ENCODE results near the gene TACR2. TPM values are rescaled to one million over a fixed set of nuclear protein-coding genes. Genes with fewer than 3 reads are reported as not detected.

The TACR2 gene
- total and polyA plus RNA-seq, 2 experiments from 2014 or later, result not detected

GRCh38 chr10:69376662-69377061 is 40.1 kb downstream of the TACR2 start:
- H2AFZ ChIP-seq, result no peak overlapping the region
- H3K27ac Mint-ChIP-seq, result peak overlapping the region; percentile 75
- 0 out of 2 replicates have a peak overlapping the region, but pooled peaks have one; percentile 84 for H3K27ac ChIP-seq (ENCODE audit: low read depth)
- DNase-seq (ENCODE audit: low spot score) (no peak), ATAC-seq (no peak)
- peaks cover 21% of the 10 kb centered on the region for H3F3A ChIP-seq (replicated peaks; ENCODE audit: low read depth)
- H4K20me1 ChIP-seq (replicated peaks; ENCODE audit: insufficient read depth), result peaks cover 10% of the 10 kb centered on the region; the same call in 1 of the 2 replicates
- peaks cover 63% of the 10 kb centered on the region for H3K36me3 ChIP-seq (ENCODE audit: insufficient read depth)
- H3K36me3 Mint-ChIP-seq (ENCODE audit: low read depth), result peaks cover 77% of the 10 kb centered on the region
- peaks cover 12% of the 10 kb centered on the region for H3K27me3 Mint-ChIP-seq (ENCODE audit: insufficient read depth, low read depth, poor library complexity)
- no peaks in the 10 kb centered on the region for H3K9me3 Mint-ChIP-seq
- TF ChIP-seq JUNB (IDR thresholded peaks at IDR 0.05; ENCODE audit: unreplicated experiment) (no peak), NANOG (IDR thresholded peaks at IDR 0.05; ENCODE audit: borderline replicate concordance) (no peak), CTCF (conservative IDR thresholded peaks at IDR 0.05; ENCODE audit: low read depth in 2 of 2) (no peak), ZNF114 (CRISPR knock-in tag; IDR thresholded peaks at IDR 0.05) (no peak), EZH2phosphoT487 (IDR thresholded peaks at IDR 0.05; ENCODE audit: unreplicated experiment) (no peak), STAT1 (IDR thresholded peaks at IDR 0.05; ENCODE audit: unreplicated experiment) (no peak), ZNF331 (CRISPR knock-in tag; IDR thresholded peaks at IDR 0.05; ENCODE audit: low read depth) (no peak), POLR2AphosphoS5 (IDR thresholded peaks at IDR 0.05; ENCODE audit: low read depth) (no peak), REST (IDR thresholded peaks at IDR 0.05; ENCODE audit: unreplicated experiment) (no peak), ZNF462 (CRISPR knock-in tag; IDR thresholded peaks at IDR 0.05) (no peak), EZH2 (IDR thresholded peaks at IDR 0.05; ENCODE audit: low read depth, unreplicated experiment) (no peak), CREB1 (CRISPR knock-in tag; IDR thresholded peaks at IDR 0.05; ENCODE audit: low read depth) (no peak), ETS1 (IDR thresholded peaks at IDR 0.05) (no peak)
- peaks cover 46% of the 10 kb centered on the region for H3K4me1 Mint-ChIP-seq
- H3K79me2 ChIP-seq (replicated peaks; ENCODE audit: insufficient read depth), result peaks cover 57% of the 10 kb centered on the region
- no peak overlapping the region for H3K4me2 ChIP-seq
- no peaks in the 10 kb centered on the region for H3K9me2 ChIP-seq (ENCODE audit: insufficient read depth)
- H3K27me3 ChIP-seq (ENCODE audit: insufficient read depth), result no peaks in the 10 kb centered on the region
- no peak overlapping the region for H3K4me3 ChIP-seq
- H3K4me3 Mint-ChIP-seq, result no peak overlapping the region
- H3K4me1 ChIP-seq (ENCODE audit: insufficient read depth), result peaks cover 18% of the 10 kb centered on the region; the same call in 1 of the 2 replicates

All from GM23338 (cell line).